ENCODE results near the gene ITGAX. TPM values are rescaled to one million over a fixed set of nuclear protein-coding genes. Genes with fewer than 3 reads are reported as not detected.
A peak's percentile ranks its signal among the peaks of the same experiment; 100 is the strongest.

The ITGAX gene
- total RNA-seq, 1 donor from 2014 or later, result 1.0 TPM

- H3K27ac ChIP-seq (ENCODE audit: low read depth, low read length), result no peak overlapping the region
- no peak overlapping the region for H3K4me3 ChIP-seq (ENCODE audit: low read length in 3 of 3)
- H3K9me3 ChIP-seq (ENCODE audit: control insufficient read depth in 3 of 3, low read length in 3 of 3), result peaks cover 0 to 3% (median 0%) of the 10 kb centered on the region in 3 donors
- no peak overlapping the region for H3K9ac ChIP-seq (ENCODE audit: low read depth in 1 of 3, low read length in 3 of 3)
- no peaks in the 10 kb centered on the region for H3K4me1 ChIP-seq (ENCODE audit: control insufficient read depth in 3 of 3, insufficient read depth in 3 of 3, low read length in 3 of 3)
- H3K27me3 ChIP-seq (ENCODE audit: control insufficient read depth in 3 of 3, insufficient read depth in 3 of 3, low read length in 3 of 3), result peaks cover 0 to 17% (median 8%) of the 10 kb centered on the region in 3 donors
- no peaks in the 10 kb centered on the region for H3K36me3 ChIP-seq (ENCODE audit: control insufficient read depth in 3 of 3, insufficient read depth in 3 of 3, low read length in 3 of 3)
Observed at GRCh38 chr16:31371619-31372484, 16.9 kb downstream of the ITGAX start.

- no peaks in the 10 kb centered on the region for H3K4me1 ChIP-seq (ENCODE audit: control insufficient read depth in 3 of 3, insufficient read depth in 3 of 3, low read length in 3 of 3)
- no peaks in the 10 kb centered on the region for H3K36me3 ChIP-seq (ENCODE audit: control insufficient read depth in 3 of 3, insufficient read depth in 3 of 3, low read length in 3 of 3)
- H3K9me3 ChIP-seq (ENCODE audit: control insufficient read depth in 3 of 3, low read length in 3 of 3), result peaks cover 0 to 3% (median 0%) of the 10 kb centered on the region in 3 donors
- peaks cover 0 to 21% (median 8%) of the 10 kb centered on the region in 3 donors for H3K27me3 ChIP-seq (ENCODE audit: control insufficient read depth in 3 of 3, insufficient read depth in 3 of 3, low read length in 3 of 3)
- H3K9ac ChIP-seq (ENCODE audit: low read depth in 1 of 3, low read length in 3 of 3), result no peak overlapping the region
- H3K27ac ChIP-seq (ENCODE audit: low read depth, low read length), result no peak overlapping the region
- H3K4me3 ChIP-seq (ENCODE audit: low read length in 3 of 3), result no peak overlapping the region
Observed at GRCh38 chr16:31373235-31373634, 18.3 kb downstream of the ITGAX start.

GRCh38 chr16:31375231-31375630, 20.3 kb downstream of the ITGAX start:
- H3K36me3 ChIP-seq (ENCODE audit: control insufficient read depth in 3 of 3, insufficient read depth in 3 of 3, low read length in 3 of 3), result no peaks in the 10 kb centered on the region
- H3K27ac ChIP-seq (ENCODE audit: low read depth, low read length), result no peak overlapping the region
- peaks cover 0 to 18% (median 8%) of the 10 kb centered on the region in 3 donors for H3K27me3 ChIP-seq (ENCODE audit: control insufficient read depth in 3 of 3, insufficient read depth in 3 of 3, low read length in 3 of 3)
- H3K9me3 ChIP-seq (ENCODE audit: control insufficient read depth in 3 of 3, low read length in 3 of 3), result peaks cover 0 to 3% (median 0%) of the 10 kb centered on the region in 3 donors
- no peaks in the 10 kb centered on the region for H3K4me1 ChIP-seq (ENCODE audit: control insufficient read depth in 3 of 3, insufficient read depth in 3 of 3, low read length in 3 of 3)
- no peak overlapping the region for H3K9ac ChIP-seq (ENCODE audit: low read depth in 1 of 3, low read length in 3 of 3)
- H3K4me3 ChIP-seq (ENCODE audit: low read length in 3 of 3), result no peak overlapping the region

- Histone ChIP-seq H3K27me3 (ENCODE audit: control insufficient read depth in 3 of 3, insufficient read depth in 3 of 3, low read length in 3 of 3) (peaks cover 0 to 10% (median 8%) of the 10 kb centered on the region in 3 donors), H3K4me1 (ENCODE audit: control insufficient read depth in 3 of 3, insufficient read depth in 3 of 3, low read length in 3 of 3) (no peaks in the 10 kb centered on the region), H3K9me3 (ENCODE audit: control insufficient read depth in 3 of 3, low read length in 3 of 3) (peaks cover 0 to 3% (median 0%) of the 10 kb centered on the region in 3 donors), H3K27ac (ENCODE audit: low read depth, low read length) (no peak overlapping the region), H3K4me3 (ENCODE audit: low read length in 3 of 3) (no peak overlapping the region), H3K9ac (ENCODE audit: low read depth in 1 of 3, low read length in 3 of 3) (no peak overlapping the region), H3K36me3 (ENCODE audit: control insufficient read depth in 3 of 3, insufficient read depth in 3 of 3, low read length in 3 of 3) (no peaks in the 10 kb centered on the region)
Observed at GRCh38 chr16:31376705-31377104, 21.7 kb downstream of the ITGAX start.

- H3K36me3 ChIP-seq (ENCODE audit: control insufficient read depth in 3 of 3, insufficient read depth in 3 of 3, low read length in 3 of 3), result no peaks in the 10 kb centered on the region
Observed at GRCh38 chr16:31377210-31377903, 22.4 kb downstream of the ITGAX start.

GRCh38 chr16:31380201-31380600, 25.2 kb downstream of the ITGAX start:
- peaks cover 0 to 8% (median 0%) of the 10 kb centered on the region in 3 donors for H3K27me3 ChIP-seq (ENCODE audit: control insufficient read depth in 3 of 3, insufficient read depth in 3 of 3, low read length in 3 of 3)
- peaks cover 0 to 2% (median 0%) of the 10 kb centered on the region in 3 donors for H3K9me3 ChIP-seq (ENCODE audit: control insufficient read depth in 3 of 3, low read length in 3 of 3)
- H3K4me3 ChIP-seq (ENCODE audit: low read length in 3 of 3), result no peak overlapping the region
- no peak overlapping the region for H3K27ac ChIP-seq (ENCODE audit: low read depth, low read length)
- no peaks in the 10 kb centered on the region for H3K36me3 ChIP-seq (ENCODE audit: control insufficient read depth in 3 of 3, insufficient read depth in 3 of 3, low read length in 3 of 3)
- H3K4me1 ChIP-seq (ENCODE audit: control insufficient read depth in 3 of 3, insufficient read depth in 3 of 3, low read length in 3 of 3), result peaks cover 0 to 3% (median 0%) of the 10 kb centered on the region in 3 donors
- no peak overlapping the region for H3K9ac ChIP-seq (ENCODE audit: low read depth in 1 of 3, low read length in 3 of 3)

More at GRCh38 chr16:31377210-31377903, 22.4 kb downstream of the ITGAX start:
- Histone ChIP-seq H3K9ac (ENCODE audit: low read depth in 1 of 3, low read length in 3 of 3) (no peak overlapping the region), H3K27me3 (ENCODE audit: control insufficient read depth in 3 of 3, insufficient read depth in 3 of 3, low read length in 3 of 3) (peaks cover 0 to 5% (median 5%) of the 10 kb centered on the region in 3 donors), H3K9me3 (ENCODE audit: control insufficient read depth in 3 of 3, low read length in 3 of 3) (peaks cover 0 to 3% (median 0%) of the 10 kb centered on the region in 3 donors), H3K27ac (ENCODE audit: low read depth, low read length) (no peak overlapping the region), H3K4me1 (ENCODE audit: control insufficient read depth in 3 of 3, insufficient read depth in 3 of 3, low read length in 3 of 3) (no peaks in the 10 kb centered on the region), H3K4me3 (ENCODE audit: low read length in 3 of 3) (no peak overlapping the region)

- no peaks in the 10 kb centered on the region for H3K36me3 ChIP-seq (ENCODE audit: control insufficient read depth in 3 of 3, insufficient read depth in 3 of 3, low read length in 3 of 3)
Observed at GRCh38 chr16:31382485-31383161, 27.6 kb downstream of the ITGAX start.

GRCh38 chr16:31385680-31386079, 30.7 kb downstream of the ITGAX start:
- Histone ChIP-seq H3K9ac (ENCODE audit: low read depth in 1 of 3, low read length in 3 of 3) (no peak overlapping the region), H3K36me3 (ENCODE audit: control insufficient read depth in 3 of 3, insufficient read depth in 3 of 3, low read length in 3 of 3) (no peaks in the 10 kb centered on the region), H3K4me3 (ENCODE audit: low read length in 3 of 3) (no peak overlapping the region), H3K27ac (ENCODE audit: low read depth, low read length) (no peak overlapping the region), H3K9me3 (ENCODE audit: control insufficient read depth in 3 of 3, low read length in 3 of 3) (no peaks in the 10 kb centered on the region), H3K27me3 (ENCODE audit: control insufficient read depth in 3 of 3, insufficient read depth in 3 of 3, low read length in 3 of 3) (peaks cover 0 to 4% (median 0%) of the 10 kb centered on the region in 3 donors), H3K4me1 (ENCODE audit: control insufficient read depth in 3 of 3, insufficient read depth in 3 of 3, low read length in 3 of 3) (peaks cover 0 to 11% (median 8%) of the 10 kb centered on the region in 3 donors)

More at GRCh38 chr16:31382485-31383161, 27.6 kb downstream of the ITGAX start:
- H3K9me3 ChIP-seq (ENCODE audit: control insufficient read depth in 3 of 3, low read length in 3 of 3), result no peaks in the 10 kb centered on the region
- peaks cover 0 to 11% (median 8%) of the 10 kb centered on the region in 3 donors for H3K4me1 ChIP-seq (ENCODE audit: control insufficient read depth in 3 of 3, insufficient read depth in 3 of 3, low read length in 3 of 3)
- peaks cover 0 to 6% (median 0%) of the 10 kb centered on the region in 3 donors for H3K27me3 ChIP-seq (ENCODE audit: control insufficient read depth in 3 of 3, insufficient read depth in 3 of 3, low read length in 3 of 3)
- no peak overlapping the region for H3K9ac ChIP-seq (ENCODE audit: low read depth in 1 of 3, low read length in 3 of 3)
- H3K4me3 ChIP-seq (ENCODE audit: low read length in 3 of 3), result no peak overlapping the region
- H3K27ac ChIP-seq (ENCODE audit: low read depth, low read length), result no peak overlapping the region

- Histone ChIP-seq H3K27ac (ENCODE audit: low read depth, low read length) (no peak overlapping the region), H3K4me1 (ENCODE audit: control insufficient read depth in 3 of 3, insufficient read depth in 3 of 3, low read length in 3 of 3) (peaks cover 0 to 11% (median 8%) of the 10 kb centered on the region in 3 donors), H3K36me3 (ENCODE audit: control insufficient read depth in 3 of 3, insufficient read depth in 3 of 3, low read length in 3 of 3) (no peaks in the 10 kb centered on the region), H3K4me3 (ENCODE audit: low read length in 3 of 3) (no peak overlapping the region), H3K27me3 (ENCODE audit: control insufficient read depth in 3 of 3, insufficient read depth in 3 of 3, low read length in 3 of 3) (peaks cover 0 to 4% (median 0%) of the 10 kb centered on the region in 3 donors), H3K9me3 (ENCODE audit: control insufficient read depth in 3 of 3, low read length in 3 of 3) (no peaks in the 10 kb centered on the region), H3K9ac (ENCODE audit: low read depth in 1 of 3, low read length in 3 of 3) (peak overlapping the region in 1 of 3 donors; percentile 3)
Observed at GRCh38 chr16:31386157-31386984, 31.4 kb downstream of the ITGAX start.

Measured in skeletal muscle tissue (tissue), 4 donors.